Non-pigmented ciliary epithelial cell (primary cell): ENCODE measurements around the gene OIT3.
"Not testable (repeated sequence)": the region's sequence is repeated elsewhere in the genome, so short reads cannot be mapped to it uniquely, and the experiment has no call there.

Experiments used
- DNase-seq: peaks from one replicate; pipeline ENCODE4 v3.0.0-alpha.2; 2010; ENCODE audit warnings: low read depth

The OIT3 gene

DNA sequence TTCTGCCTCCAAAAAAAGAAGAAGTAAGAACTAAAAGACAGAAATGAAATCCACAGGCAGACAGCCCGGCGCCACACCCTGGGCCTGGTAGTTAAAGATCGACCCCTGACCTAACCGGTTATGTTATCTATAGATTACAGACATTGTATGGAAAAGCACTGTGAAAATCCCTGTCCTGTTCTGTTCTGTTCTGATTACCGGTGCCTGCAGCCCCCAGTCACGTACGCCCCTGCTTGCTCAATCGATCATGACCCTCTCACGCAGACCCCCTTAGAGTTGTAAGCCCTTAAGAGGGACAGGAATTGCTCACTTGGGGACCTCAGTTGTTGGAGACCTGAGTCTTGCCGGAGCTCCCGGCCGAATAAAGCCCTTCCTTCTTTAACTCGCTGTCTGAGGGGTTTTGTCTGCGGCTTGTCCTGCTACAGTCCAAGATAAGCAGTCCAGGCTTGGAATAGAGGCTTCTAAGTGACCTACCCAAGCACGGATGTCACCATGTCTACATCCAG lies 10.5 kb downstream of the OIT3 start:
- not testable (repeated sequence) for DNase-seq

DNA sequence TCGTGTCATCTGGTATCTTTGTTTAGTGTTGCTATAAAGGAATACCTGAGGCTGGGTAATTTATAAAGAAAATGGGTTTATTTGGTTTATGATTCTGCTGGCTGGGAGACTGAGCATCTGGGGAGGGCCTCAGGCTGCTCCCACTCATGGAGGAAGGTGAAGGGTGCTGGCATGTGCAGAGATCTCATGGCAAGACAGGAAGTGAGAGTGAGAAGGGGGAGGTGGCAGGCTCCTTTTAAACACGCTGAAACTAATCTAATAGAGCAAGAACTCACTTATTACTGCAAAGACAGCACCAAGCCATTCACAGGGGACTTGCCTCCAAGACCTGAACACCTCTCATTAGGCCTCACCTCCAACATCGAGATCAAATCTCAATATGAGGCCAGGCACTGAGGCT lies 11.3 kb downstream of the OIT3 start:
- DNase-seq = no peak

DNA sequence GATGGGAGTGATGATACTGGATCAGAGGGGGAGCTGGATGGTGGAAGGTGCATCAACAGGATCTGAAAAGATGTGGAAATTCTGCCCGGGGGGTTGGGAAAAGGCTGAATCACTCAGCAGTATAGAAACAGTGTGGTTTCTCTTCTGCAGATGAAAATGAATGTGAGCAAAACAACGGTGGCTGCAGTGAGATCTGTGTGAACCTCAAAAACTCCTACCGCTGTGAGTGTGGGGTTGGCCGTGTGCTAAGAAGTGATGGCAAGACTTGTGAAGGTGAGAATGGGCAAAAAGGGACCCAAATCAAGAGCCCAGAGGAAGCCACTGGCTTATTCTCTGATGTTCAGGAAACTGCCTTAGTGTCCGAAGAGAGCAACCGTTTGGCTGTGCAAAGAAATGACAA lies 12.9 kb downstream of the OIT3 start:
- no peak for DNase-seq

DNA sequence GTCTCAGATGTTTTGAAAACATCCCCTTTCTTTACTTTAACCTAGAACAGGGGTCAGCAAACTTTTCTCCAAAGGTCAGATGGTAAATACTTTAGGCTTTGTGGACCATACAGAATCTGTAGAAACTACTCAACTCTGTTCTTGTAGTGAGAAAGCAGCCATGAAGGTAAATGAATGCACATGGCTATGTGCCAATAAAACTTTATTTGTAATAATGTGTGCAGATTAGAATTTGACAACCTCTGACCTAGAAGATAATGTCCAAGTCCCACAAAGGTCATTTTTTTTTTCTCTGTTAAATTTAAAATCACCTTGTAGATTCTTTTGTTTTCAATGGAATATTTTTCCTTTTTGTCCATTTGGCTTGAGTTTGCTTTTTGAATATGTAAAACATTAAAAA lies 17.2 kb downstream of the OIT3 start:
- no peak for DNase-seq

DNA sequence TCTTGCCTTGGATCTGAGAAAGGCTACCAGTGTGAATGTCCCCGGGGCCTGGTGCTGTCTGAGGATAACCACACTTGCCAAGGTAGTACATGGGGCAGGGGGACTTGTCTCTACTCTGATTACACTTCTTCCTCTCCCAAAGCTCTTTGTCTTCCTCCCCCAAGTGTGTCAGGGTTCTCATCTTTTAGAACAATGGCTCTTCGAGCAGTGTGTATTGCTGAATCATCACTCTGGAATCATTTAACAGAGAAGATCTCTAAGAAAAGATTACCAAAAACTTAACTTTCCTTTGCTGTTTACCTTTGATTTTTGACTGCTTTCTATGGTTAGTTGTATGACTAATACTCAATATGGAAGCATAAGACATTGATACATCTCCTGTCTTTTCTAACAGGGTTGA lies 18.2 kb downstream of the OIT3 start:
- no peak for DNase-seq

DNA sequence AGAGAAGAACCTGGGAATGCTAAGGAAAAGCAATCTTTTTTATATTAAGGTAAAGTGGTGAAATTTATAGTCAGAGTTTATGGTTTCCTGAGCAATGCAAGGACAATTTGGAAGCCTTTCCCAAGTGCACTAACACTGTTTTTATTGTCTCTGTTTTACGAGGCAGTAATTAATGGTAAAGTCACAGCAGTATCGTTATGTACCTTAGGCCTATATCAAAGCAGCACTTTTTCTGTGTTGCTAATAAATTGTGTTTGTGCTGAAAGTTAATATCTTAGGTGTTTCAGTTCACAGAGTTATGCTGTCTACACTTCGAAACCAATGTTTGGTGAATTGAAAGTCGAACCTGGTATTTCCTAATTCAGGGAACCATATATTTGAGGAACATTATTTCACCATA lies 19.2 kb downstream of the OIT3 start:
- DNase-seq = no peak

DNA sequence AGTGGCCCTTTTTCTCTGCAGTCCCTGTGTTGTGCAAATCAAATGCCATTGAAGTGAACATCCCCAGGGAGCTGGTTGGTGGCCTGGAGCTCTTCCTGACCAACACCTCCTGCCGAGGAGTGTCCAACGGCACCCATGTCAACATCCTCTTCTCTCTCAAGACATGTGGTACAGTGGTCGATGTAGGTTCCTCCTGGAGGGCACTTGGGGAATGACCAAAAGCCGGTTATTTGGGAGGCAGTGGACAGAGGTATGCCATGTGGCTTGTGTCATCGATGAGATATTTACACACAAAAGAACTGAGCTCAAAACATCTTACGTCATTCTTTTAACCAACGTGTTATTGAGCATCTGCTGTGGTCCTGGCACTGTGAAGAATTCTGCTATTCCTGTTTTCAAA lies 19.7 kb downstream of the OIT3 start:
- no peak for DNase-seq

DNA sequence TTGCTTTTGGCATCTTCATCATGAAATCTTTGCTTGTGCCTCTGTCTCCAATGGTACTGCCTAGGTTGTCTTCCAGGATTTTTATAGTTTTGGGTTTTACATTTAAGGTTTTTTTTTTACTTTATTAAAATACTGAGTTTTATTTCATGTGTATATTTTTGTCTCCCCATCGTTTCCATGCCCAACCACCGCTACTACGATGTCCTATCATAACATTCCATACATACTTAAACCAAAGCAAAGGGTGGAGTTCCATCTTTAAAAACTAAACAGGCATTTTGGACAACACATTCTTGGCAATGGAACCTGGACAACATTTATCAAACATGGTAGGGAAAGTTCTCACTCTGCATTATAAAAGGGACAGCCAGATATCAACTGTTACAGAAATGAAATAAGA lies 23.7 kb downstream of the OIT3 start:
- not testable (repeated sequence) for DNase-seq

DNA sequence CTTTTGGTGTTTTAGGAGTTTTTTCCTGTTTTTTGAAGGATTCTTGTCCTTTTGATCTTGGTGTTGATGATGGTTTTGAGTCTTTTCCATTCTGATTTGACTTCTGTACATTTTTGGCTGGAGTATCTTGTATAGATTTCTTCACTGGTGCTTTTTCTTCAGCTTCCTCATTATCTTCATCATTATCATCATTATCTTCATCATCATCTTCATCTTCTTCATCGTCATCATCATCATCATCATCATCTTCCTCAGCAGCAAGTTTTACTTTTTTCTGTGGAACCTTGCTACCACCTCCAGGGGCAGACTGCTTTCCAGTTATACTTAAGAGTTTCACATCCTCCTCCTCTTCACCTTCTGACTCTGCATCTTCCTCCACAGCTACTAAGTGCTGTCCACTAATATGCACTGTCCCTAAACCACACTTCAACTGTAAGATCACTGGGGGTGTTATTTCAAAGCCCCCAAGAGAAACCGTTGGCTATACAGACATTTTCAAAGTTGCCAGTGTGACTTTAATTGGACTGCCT lies 24.3 kb downstream of the OIT3 start:
- DNase-seq = not testable (repeated sequence)

DNA sequence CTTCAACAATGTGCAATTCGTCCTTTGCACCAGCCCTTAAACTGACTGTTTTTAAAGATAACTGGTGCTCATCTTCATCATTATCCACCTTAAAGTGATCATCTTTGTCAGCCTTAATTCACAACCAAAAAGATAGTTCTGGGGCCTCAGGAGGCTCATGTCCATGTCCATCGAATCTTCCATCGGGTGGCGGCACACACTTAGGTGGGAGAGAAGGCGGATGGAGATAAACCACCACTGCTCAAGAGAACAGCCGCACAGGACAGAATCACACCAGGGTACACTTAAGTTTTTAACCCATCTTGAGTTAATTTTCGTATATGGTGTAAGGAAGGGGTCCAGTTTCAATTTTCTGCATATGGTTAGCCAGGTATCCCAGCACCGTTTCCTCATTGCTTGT lies 24.8 kb downstream of the OIT3 start:
- no peak for DNase-seq

DNA sequence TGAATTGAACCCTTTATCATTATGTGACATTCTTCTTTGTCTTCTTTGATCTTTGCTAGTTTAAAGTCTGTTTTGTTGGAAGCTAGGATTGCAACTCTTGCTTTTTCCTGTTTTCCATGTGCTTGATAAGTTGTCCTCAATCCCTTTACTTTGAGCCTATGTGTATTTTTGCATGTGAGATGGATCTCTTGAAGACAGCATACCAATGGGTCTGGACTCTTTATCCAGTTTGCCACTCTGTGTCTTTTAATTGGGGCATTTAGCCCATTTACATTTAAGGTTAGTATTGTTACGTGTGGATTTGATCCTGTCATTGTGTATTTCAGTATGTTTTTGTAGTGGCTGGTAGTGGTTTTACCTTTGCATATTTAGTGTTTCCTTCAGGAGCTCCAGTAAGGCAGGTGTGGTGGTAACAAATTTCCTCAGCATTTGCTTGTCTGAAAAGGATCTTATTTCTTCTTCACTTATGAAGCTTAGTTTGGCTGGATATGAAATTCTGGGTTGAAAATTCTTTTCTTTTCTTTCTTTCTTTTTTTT lies 27.7 kb downstream of the OIT3 start:
- not testable (repeated sequence) for DNase-seq

DNA sequence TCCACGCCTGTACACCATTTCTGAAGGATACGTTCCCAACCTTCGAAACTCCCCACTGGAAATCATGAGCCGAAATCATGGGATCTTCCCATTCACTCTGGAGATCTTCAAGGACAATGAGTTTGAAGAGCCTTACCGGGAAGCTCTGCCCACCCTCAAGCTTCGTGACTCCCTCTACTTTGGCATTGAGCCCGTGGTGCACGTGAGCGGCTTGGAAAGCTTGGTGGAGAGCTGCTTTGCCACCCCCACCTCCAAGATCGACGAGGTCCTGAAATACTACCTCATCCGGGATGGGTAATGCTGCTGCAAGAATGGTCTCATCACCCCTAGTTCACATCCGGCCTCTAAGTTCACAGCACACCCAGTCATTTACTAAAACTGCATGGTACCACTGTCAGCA lies 30.8 kb downstream of the OIT3 start:
- DNase-seq = no peak

DNA sequence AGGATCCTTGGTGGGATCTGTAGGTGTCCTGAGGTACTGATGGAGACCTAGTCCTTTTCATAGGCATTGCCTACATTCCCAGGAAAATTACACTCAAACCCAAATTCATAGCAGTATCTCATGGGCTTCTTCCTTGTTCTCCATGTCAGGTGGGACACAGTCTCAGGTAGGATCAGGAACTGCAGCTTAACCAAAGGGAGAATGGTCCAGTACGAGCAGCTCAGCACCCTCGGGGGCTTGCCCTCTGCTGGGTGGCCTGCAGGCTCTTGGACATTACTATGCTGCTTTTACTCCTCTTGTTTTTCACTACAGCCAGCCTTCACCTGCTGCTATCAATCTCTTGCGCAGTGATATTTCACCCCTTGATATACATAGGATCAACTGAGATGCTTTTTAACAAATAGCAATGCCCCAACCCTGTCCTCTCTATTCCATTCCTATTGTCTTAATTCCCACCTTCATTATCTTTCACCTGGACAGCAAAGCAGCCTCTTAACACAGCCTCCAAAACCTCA lies 32.5 kb downstream of the OIT3 start:
- no peak for DNase-seq

DNA sequence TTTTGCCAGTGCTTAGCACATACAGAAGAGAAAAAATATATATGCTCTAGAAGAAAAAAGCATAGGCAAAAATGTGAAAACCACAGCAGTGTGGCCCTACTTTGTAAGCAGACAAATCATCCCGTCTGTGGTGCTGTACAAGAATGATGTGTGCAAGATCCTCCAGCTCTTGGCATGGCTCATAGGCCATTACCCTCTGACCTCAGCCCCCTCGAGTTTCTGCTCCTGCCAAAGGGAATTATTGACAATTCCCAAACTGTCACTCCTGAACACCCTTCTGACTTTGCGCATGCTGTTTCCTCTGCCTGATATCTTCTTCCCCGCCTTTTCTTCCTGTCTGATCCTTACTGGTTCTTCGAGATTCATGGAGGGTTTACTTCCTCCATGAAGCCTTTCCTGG lies 33.9 kb downstream of the OIT3 start:
- no peak for DNase-seq

DNA sequence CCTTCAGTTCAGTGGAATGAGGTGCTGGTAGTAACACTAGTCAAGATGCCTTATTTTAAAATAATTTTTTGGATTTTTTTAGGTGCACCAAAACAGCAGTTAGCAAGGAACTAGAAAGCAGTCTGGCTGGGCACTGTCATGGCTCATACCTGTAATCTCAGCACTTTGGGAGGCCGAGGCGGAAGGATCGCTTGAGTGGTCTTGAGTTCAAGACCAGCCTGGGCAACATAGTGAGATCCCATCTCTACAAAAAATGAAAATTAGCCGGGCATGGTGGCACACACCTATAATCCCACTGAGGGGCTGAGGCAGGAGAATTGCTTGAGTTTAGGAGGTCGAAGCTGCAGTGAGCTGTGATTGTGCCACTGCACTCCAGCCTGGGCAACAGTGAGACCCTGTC lies 35.3 kb downstream of the OIT3 start:
- DNase-seq = no peak

DNA sequence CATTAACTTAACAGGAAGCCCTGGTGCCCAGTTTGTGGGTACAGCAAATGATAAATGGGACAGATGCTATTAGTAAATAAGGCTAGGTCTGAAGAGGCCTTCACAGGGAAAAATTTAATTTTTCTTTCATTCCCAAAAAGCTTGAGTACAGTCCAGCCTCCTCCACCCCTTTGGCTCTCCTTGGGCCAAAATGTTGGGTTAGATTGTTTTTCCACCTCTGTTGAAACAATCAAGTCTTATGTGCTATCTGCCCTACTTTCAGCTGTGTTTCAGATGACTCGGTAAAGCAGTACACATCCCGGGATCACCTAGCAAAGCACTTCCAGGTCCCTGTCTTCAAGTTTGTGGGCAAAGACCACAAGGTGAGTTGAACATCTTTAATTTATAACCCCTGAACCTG lies 36.7 kb downstream of the OIT3 start:
- DNase-seq = no peak

DNA sequence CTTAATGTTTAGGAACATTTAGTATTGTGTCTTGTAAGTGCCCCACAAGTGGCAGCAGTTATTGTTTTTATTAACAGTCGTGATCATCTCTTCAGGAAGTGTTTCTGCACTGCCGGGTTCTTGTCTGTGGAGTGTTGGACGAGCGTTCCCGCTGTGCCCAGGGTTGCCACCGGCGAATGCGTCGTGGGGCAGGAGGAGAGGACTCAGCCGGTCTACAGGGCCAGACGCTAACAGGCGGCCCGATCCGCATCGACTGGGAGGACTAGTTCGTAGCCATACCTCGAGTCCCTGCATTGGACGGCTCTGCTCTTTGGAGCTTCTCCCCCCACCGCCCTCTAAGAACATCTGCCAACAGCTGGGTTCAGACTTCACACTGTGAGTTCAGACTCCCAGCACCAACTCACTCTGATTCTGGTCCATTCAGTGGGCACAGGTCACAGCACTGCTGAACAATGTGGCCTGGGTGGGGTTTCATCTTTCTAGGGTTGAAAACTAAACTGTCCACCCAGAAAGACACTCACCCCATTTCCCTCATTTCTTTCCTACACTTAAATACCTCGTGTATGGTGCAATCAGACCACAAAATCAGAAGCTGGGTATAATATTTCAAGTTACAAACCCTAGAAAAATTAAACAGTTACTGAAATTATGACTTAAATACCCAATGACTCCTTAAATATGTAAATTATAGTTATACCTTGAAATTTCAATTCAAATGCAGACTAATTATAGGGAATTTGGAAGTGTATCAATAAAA lies 38.9 kb downstream of the OIT3 start:
- DNase-seq = no peak

DNA sequence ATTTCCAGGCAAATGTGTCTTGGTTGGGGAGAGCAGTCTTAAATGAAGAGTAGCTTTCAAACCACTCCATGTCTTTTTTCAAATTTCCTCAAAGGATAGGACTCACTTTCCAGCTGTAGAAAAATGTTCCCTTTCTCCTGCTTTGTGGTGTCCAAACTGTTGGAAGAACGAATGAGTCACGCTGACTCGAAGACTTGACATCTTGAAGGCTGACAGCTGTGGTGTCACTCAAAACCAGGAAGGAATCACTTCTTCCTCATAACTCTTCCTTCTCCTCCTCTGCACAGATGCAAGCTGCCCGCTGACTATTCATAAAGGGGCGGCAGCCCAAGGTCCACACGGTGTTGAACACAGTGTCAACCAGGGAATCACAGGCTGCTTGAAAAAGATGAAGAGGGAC lies 41.8 kb downstream of the OIT3 start:
- DNase-seq = no peak

DNA sequence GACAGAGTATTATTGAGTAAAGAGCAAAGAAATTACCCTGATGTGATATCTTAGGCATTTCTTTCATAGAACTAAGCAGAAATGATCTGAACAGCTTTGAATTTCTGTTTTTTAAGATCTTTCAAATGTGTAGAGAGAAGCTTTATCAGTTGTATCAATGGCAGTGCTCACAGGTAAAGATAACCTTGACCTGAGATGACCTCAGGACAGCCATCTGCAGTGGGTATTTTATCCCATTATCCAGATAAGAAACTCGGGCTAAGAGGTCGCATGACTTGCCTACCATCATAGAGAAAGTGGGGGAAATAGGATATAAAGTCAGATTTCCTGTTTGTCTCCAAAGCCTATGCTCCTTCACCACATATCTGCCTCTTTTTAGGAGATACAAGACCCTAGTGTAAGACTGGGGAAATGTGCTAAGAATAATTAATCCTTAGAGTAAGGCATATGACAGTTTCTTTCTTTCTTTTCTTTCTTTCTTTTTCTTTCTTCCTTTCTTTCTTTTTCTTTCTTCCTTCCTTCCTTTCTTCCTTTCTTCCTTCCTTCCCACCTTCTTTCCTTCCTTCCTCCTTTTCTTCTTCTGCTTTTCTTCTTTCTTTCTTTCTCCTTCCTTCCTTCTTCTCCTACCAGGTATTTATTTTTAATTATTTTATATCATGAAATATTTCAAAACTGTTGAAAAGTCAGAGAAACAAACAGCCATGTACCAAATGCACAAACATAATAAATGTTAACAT lies 50.1 kb downstream of the OIT3 start:
- no peak for DNase-seq

DNA sequence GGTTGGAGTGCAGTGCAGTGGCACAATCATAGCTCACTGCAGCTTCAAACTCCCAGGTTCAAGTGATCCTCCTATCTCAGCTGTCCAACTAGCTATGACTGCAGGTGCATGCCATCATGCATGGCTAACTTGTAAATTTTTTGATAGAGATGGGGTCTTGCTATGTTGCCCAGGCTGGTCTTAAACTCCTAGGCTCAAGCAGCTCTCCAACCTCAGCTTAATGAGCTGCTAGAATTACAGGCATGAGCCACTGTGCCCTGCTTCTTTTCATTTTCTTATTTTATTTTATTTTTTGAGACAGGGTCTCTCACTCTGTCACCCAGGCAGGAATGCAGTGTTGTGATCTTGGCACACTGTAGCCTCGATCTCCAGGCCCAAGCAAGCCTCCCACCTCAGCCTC lies 53.4 kb downstream of the OIT3 start:
- DNase-seq = no peak

DNA sequence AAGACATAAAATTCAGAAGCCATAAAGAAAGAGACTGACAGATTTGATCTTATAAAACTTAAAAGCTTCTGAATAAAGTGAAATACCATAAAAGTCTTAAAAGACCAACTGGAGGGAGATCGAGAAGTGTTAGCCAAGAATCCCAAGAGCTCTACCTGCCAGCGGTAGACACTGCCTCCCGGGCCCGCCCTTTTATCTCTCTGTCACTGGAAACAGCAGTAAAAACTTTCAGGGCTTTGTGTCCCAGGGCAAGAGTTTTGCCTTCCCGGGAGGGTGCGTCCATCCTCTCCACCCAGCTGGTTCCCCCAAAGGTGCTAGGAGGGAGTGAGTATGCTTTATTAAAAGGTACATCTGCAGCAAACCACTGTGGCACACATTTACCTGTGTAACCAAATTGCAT lies 55.2 kb downstream of the OIT3 start:
- no peak for DNase-seq

DNA sequence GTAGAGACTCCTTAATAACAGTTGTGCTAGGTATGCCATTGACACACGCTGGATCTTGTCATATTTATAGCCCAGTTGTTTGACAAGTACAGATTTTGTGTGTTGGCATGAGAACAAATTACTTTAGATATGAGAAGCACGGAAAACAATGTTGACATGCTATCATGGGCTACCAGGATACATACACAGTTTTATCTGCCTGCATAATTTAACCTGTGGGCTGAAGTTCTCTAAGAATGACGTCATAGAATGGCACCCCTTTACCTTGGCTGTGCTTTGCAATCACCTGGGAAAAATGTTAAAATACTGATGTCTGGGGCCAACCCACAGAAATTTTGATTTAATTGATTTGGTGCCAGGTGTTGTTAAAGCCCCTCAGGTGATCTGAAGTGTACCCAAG lies 58.2 kb downstream of the OIT3 start:
- no peak for DNase-seq

DNA sequence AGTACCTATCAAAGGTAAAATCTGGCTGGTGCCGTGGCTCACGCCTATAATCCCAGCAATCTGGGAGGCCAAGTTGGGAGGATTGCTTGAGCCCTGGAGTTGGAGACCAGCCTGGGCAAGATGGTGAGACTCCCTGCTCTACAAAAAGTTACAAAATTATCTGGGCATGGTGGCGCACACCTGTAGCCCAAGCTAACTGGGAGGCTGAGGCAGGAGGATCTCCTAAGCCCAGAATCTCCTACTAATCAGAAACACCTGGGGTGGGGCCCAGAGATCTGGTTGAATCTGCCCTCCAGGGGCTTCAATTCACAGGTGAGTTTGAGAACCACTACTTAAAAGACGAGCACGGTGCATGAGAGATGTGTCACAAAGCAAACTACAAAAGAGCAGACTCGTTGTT lies 58.6 kb downstream of the OIT3 start:
- no peak for DNase-seq
